ENCODE results near the gene HS3ST3B1. TPM values are rescaled to one million over a fixed set of nuclear protein-coding genes. Genes with fewer than 3 reads are reported as not detected.
A peak's percentile ranks its signal among the peaks of the same experiment; 100 is the strongest.

HS3ST3B1 gene
- 10 to 100 TPM; 23.2 to 26.0 TPM for total RNA-seq

DNA sequence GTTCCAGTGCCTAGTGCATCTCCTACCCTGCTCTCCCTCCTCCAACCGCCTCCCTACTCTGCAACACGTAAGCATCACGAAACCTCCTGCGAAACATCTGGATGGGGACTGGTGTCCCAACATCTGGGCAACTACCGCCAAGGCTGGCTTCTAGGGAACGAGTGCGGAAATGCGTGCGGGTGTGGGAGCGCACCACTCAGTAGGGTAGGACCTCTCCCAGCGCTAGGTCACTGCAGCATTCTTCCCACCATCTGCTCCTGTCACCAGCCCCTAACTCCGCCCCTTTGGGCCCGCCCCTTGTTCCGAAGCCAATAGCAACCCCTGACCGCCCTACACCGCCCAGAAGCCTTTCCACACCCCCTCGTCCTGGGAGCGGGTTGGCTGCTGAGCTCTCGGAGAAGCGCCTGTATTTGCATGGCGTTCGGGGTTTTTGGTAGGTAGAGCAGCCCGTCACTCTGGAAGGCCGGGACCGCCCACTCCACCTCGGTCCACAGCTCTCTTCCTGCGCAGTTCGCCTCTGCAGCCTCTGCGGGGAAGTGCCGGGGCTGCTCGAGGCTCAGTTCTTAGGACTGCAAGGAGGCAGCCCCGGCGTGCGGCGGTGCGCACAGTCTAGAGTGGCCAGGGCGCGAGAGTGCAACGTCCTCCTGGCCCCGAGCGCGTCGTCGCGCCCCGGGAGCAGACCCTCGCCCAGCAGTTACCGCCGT lies at the start of gene HS3ST3B1:
Gene HS3ST3B1 (plus strand): TSS at position 507 of the 704 bp plus-strand sequence. CDS start 438 bp downstream, outside the sequence.
- Mint-ChIP-seq H3K27ac (peak within 1 kb of the TSS; percentile 95), H3K4me3 (peak within 1 kb of the TSS; percentile 89), H3K9me3 (no peaks in the 10 kb centered on the region), H3K36me3 (ENCODE audit: low read depth) (peaks cover 24% of the 10 kb centered on the region), H3K4me1 (ENCODE audit: low read depth) (peaks cover 38% of the 10 kb centered on the region), H3K27me3 (ENCODE audit: low read depth) (peaks cover 30% of the 10 kb centered on the region)
- intact Hi-C loops (cut with micrococcal nuclease), result loop anchor here (1.0 to 10.0 kb wide), 15 partner anchors 9 to 1282 kb away; partner anchors contain the start of genes COX10 and ELAC2
- CTCF ChIA-PET, result interaction anchor here (0.5 to 2.5 kb wide), 14 partner anchors 23 to 723 kb away, joined by 3 to 9 read pairs (median 4); no protein-coding TSS in a partner anchor
- peak; percentile 100 for DNase-seq

GRCh38 chr17:14261406-14261805 lies 39.5 kb upstream of the HS3ST3B1 start:
- no peaks in the 10 kb centered on the region for H3K4me1 Mint-ChIP-seq (ENCODE audit: low read depth)
- DNase-seq, result no peak
- intact Hi-C loops (cut with micrococcal nuclease), result no loop called here
- CTCF ChIA-PET, result no interaction called here
- peaks cover 1% of the 10 kb centered on the region for H3K9me3 Mint-ChIP-seq
- no peaks in the 10 kb centered on the region for H3K27me3 Mint-ChIP-seq (ENCODE audit: low read depth)
- H3K4me3 Mint-ChIP-seq, result no peak overlapping the region
- no peaks in the 10 kb centered on the region for H3K36me3 Mint-ChIP-seq (ENCODE audit: low read depth)
- no peak overlapping the region for H3K27ac Mint-ChIP-seq

DNA sequence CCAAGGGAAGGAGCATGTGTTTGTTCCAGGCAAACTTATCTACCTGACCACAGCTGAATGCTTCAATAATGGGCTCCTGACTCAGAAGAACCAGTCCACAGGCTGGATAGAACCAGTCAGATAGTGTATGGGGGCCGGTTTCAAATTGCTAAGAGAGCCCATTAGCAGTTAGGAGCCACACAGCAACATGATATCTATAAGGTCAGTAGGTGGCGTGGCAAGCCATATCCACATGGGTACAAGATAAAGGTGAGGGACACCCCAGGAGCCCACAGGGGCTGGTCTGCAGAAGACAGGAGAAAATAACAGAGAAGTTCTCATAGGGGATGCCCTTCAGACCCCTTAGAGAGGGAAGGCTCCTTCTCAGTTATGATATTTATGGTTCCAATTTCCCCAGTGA lies 32.6 kb upstream of the HS3ST3B1 start:
- H3K9me3 Mint-ChIP-seq, result no peaks in the 10 kb centered on the region
- H3K36me3 Mint-ChIP-seq (ENCODE audit: low read depth), result no peaks in the 10 kb centered on the region
- no peaks in the 10 kb centered on the region for H3K27me3 Mint-ChIP-seq (ENCODE audit: low read depth)
- no peaks in the 10 kb centered on the region for H3K4me1 Mint-ChIP-seq (ENCODE audit: low read depth)
- CTCF ChIA-PET, result no interaction called here
- H3K27ac Mint-ChIP-seq, result no peak overlapping the region
- intact Hi-C loops (cut with micrococcal nuclease), result no loop called here
- no peak overlapping the region for H3K4me3 Mint-ChIP-seq
- peak; percentile 6 for DNase-seq

- no peak overlapping the region for H3K4me3 Mint-ChIP-seq
- H3K27ac Mint-ChIP-seq, result no peak overlapping the region
- intact Hi-C loops (cut with micrococcal nuclease), result no loop called here
- no peaks in the 10 kb centered on the region for H3K9me3 Mint-ChIP-seq
- no peaks in the 10 kb centered on the region for H3K27me3 Mint-ChIP-seq (ENCODE audit: low read depth)
- no peak for DNase-seq
- CTCF ChIA-PET, result no interaction called here
- no peaks in the 10 kb centered on the region for H3K36me3 Mint-ChIP-seq (ENCODE audit: low read depth)
- H3K4me1 Mint-ChIP-seq (ENCODE audit: low read depth), result peaks cover 1% of the 10 kb centered on the region
These were observed 31.4 kb upstream of the HS3ST3B1 start for GRCh38 chr17:14269473-14269872.

DNA sequence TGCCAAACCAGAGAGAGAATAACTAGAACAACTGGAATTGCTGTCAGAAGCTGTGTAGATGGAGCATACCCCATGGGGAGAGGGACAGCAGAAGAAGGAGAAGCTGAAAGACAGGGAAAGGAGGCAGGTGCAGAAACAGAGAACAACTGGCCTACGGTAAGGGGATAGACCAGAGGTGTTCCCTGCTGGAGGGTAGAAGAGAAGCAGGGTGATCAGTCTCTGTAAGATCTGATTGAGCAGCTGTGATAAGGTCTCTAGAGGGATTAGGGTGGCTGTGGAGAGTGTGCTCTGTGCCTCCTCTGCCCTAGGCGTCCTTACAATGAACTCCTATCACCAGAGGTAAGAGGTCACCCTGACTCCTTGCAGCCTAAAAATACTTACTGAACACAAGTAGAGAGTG lies 30.4 kb upstream of the HS3ST3B1 start:
- H3K27ac Mint-ChIP-seq, result no peak overlapping the region
- H3K4me1 Mint-ChIP-seq (ENCODE audit: low read depth), result peaks cover 1% of the 10 kb centered on the region
- CTCF ChIA-PET, result no interaction called here

GRCh38 chr17:14276535-14277250 lies 24.2 kb upstream of the HS3ST3B1 start:
- intact Hi-C loops (cut with micrococcal nuclease), result no loop called here

More for the DNA sequence above, 30.4 kb upstream of the HS3ST3B1 start:
- Mint-ChIP-seq H3K4me3 (no peak overlapping the region), H3K9me3 (no peaks in the 10 kb centered on the region), H3K27me3 (ENCODE audit: low read depth) (no peaks in the 10 kb centered on the region), H3K36me3 (ENCODE audit: low read depth) (no peaks in the 10 kb centered on the region)
- intact Hi-C loops (cut with micrococcal nuclease), result no loop called here
- no peak for DNase-seq

GRCh38 chr17:14281530-14281929 lies 19.4 kb upstream of the HS3ST3B1 start:
- DNase-seq, result no peak
- no peak overlapping the region for H3K4me3 Mint-ChIP-seq
- no peaks in the 10 kb centered on the region for H3K9me3 Mint-ChIP-seq
- intact Hi-C loops (cut with micrococcal nuclease), result no loop called here
- H3K27ac Mint-ChIP-seq, result no peak overlapping the region
- no peaks in the 10 kb centered on the region for H3K4me1 Mint-ChIP-seq (ENCODE audit: low read depth)
- peaks cover 8% of the 10 kb centered on the region for H3K27me3 Mint-ChIP-seq (ENCODE audit: low read depth)
- CTCF ChIA-PET, result no interaction called here
- no peaks in the 10 kb centered on the region for H3K36me3 Mint-ChIP-seq (ENCODE audit: low read depth)

More at GRCh38 chr17:14276535-14277250, 24.2 kb upstream of the HS3ST3B1 start:
- no peak overlapping the region for H3K27ac Mint-ChIP-seq
- H3K4me1 Mint-ChIP-seq (ENCODE audit: low read depth), result peaks cover 1% of the 10 kb centered on the region
- H3K9me3 Mint-ChIP-seq, result no peaks in the 10 kb centered on the region
- no peak overlapping the region for H3K4me3 Mint-ChIP-seq
- H3K27me3 Mint-ChIP-seq (ENCODE audit: low read depth), result peaks cover 6% of the 10 kb centered on the region
- CTCF ChIA-PET, result no interaction called here
- no peak for DNase-seq
- no peaks in the 10 kb centered on the region for H3K36me3 Mint-ChIP-seq (ENCODE audit: low read depth)

- Mint-ChIP-seq H3K4me3 (no peak overlapping the region), H3K9me3 (no peaks in the 10 kb centered on the region), H3K36me3 (ENCODE audit: low read depth) (no peaks in the 10 kb centered on the region), H3K27ac (no peak overlapping the region), H3K4me1 (ENCODE audit: low read depth) (no peaks in the 10 kb centered on the region), H3K27me3 (ENCODE audit: low read depth) (peaks cover 8% of the 10 kb centered on the region)
- no peak for DNase-seq
- CTCF ChIA-PET, result no interaction called here
- intact Hi-C loops (cut with micrococcal nuclease), result no loop called here
These were observed 18.2 kb upstream of the HS3ST3B1 start for GRCh38 chr17:14282726-14283125.

- H3K4me3 Mint-ChIP-seq, result no peak overlapping the region
- no peaks in the 10 kb centered on the region for H3K4me1 Mint-ChIP-seq (ENCODE audit: low read depth)
- no peak for DNase-seq
- CTCF ChIA-PET, result no interaction called here
- H3K9me3 Mint-ChIP-seq, result no peaks in the 10 kb centered on the region
- peaks cover 37% of the 10 kb centered on the region for H3K27me3 Mint-ChIP-seq (ENCODE audit: low read depth)
- no peaks in the 10 kb centered on the region for H3K36me3 Mint-ChIP-seq (ENCODE audit: low read depth)
- H3K27ac Mint-ChIP-seq, result no peak overlapping the region
- intact Hi-C loops (cut with micrococcal nuclease), result no loop called here
These were observed 11.7 kb upstream of the HS3ST3B1 start for GRCh38 chr17:14289162-14289561.

DNA sequence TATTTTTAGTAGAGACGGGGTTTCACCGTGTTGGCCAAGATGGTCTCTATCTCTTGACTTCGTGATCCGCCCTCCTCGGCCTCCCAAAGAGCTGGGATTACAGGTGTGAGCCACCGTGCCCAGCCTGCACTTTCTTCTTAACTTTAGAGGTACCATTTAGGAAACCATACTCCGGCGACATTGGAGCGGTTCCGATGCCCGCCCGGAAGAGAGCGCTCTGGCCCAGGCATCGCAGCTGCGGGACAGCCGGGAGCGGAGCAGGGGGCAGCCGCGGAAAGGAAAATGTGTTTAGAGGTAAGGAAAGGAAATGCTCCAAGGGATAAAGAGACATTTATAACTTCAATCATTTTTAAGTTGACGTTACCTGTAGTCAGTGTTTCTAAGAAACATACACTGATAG lies 6.0 kb upstream of the HS3ST3B1 start:
- H3K4me3 Mint-ChIP-seq, result no peak overlapping the region
- H3K4me1 Mint-ChIP-seq (ENCODE audit: low read depth), result peaks cover 13% of the 10 kb centered on the region
- CTCF ChIA-PET, result interaction anchor here (1.0 kb wide), 2 partner anchors 10 to 82 kb away, joined by 3 to 6 read pairs; no protein-coding TSS in a partner anchor
- H3K27me3 Mint-ChIP-seq (ENCODE audit: low read depth), result peaks cover 73% of the 10 kb centered on the region
- no peaks in the 10 kb centered on the region for H3K9me3 Mint-ChIP-seq
- no peak overlapping the region for H3K27ac Mint-ChIP-seq
- no peaks in the 10 kb centered on the region for H3K36me3 Mint-ChIP-seq (ENCODE audit: low read depth)
- no peak for DNase-seq
- intact Hi-C loops (cut with micrococcal nuclease), result no loop called here

DNA sequence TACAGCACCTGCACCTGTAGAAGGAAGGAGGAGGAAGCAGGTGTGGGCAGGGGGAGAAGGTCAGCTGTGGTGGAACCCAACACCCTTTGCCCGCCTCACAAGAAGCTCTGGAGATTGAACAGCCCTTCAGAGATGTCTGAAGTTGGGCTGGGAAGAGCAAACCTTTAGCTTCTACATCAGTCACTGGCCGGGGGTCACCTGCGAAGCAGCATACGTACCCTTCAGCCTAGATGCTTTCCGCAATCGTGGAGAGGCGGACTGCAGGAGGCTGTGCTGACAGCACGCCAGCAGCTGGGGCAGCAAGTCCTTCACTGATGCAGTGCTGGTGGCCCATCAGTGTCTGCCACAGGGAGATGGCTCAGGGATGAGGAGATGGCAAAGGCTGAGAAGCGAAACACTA lies 5.2 kb upstream of the HS3ST3B1 start:
- peaks cover 13% of the 10 kb centered on the region for H3K4me1 Mint-ChIP-seq (ENCODE audit: low read depth)
- H3K27ac Mint-ChIP-seq, result peak overlapping the region; percentile 10
- no peaks in the 10 kb centered on the region for H3K9me3 Mint-ChIP-seq
- CTCF ChIA-PET, result interaction anchor here (0.6 to 1.0 kb wide), 3 partner anchors 11 to 498 kb away, joined by 3 to 6 read pairs (median 3); no protein-coding TSS in a partner anchor
- H3K4me3 Mint-ChIP-seq, result no peak overlapping the region
- intact Hi-C loops (cut with micrococcal nuclease), result no loop called here
- H3K27me3 Mint-ChIP-seq (ENCODE audit: low read depth), result peaks cover 69% of the 10 kb centered on the region
- H3K36me3 Mint-ChIP-seq (ENCODE audit: low read depth), result no peaks in the 10 kb centered on the region
- no peak for DNase-seq

DNA sequence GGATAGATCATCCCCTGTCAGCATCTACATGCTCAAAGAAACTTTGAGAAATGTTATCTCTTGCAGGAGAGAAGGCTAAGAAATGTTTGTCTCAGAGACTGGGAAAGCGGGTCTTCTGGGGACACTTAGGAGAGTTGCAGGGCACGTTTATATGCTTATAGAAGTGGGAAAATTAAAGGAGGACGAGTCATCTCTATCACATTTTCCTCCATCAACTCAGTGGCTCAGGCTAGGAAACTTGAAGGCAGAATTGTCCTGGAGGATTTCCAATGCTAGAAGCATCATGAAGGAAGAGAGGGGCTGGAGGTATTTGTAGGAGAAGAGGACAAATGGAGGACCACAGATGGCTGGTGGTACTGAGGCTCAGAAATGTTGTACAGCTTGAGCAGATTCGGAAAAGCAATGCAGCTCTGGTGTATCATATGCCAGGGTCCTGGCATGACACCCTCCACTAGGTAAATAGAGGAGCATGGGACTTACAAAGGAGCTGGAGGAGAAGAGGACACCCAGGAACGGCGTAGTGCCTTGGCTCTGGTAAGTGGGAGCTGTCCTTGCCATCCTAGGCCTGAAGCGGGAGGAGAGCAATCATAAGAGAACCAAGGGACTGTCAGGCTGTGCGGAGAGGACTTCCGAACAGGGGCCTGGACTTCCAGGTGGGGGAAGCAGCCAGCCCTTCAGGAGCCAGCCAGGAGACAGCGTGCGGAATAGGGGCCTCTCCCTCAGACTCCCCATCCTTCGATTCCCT lies 4.5 kb upstream of the HS3ST3B1 start:
- intact Hi-C loops (cut with micrococcal nuclease), result no loop called here
- Mint-ChIP-seq H3K9me3 (no peaks in the 10 kb centered on the region), H3K27ac (no peak overlapping the region), H3K36me3 (ENCODE audit: low read depth) (no peaks in the 10 kb centered on the region), H3K4me3 (peak overlapping the region; percentile 32), H3K4me1 (ENCODE audit: low read depth) (peaks cover 13% of the 10 kb centered on the region), H3K27me3 (ENCODE audit: low read depth) (peaks cover 63% of the 10 kb centered on the region)
- DNase-seq, result no peak
- CTCF ChIA-PET, result interaction anchor here (1.4 kb wide), 1 partner anchor 630 kb away, joined by 4 read pairs; no protein-coding TSS in a partner anchor

All from activated naive CD4-positive, alpha-beta T cell treated with anti-CD3 and anti-CD28 coated beads for 36 hours (primary cell).